Omental fat pad (tissue), 4 donors: ENCODE results near the gene CREG2. TPM values are rescaled to one million over a fixed set of nuclear protein-coding genes. Genes with fewer than 3 reads are reported as not detected.

Source experiments
- ATAC-seq: fragments of 150-250 bp; one replicate; pipeline ENCODE4 v1.9.1; 2016; ENCODE audit warnings: mild to moderate bottlenecking, moderate library complexity; ENCODE audit not compliant: low FRiP score
- DNase-seq: peaks from one replicate; pipeline ENCODE4 v3.0.0-alpha.2; 2019; ENCODE audit warnings: low spot score
- total RNA-seq, 4 donors: library from RNA; depleted of rRNA; stranded (reverse); fragments of >200 nt; gene quantifications; one replicate each; pipeline ENCODE4 v1.1.0, GENCODE V29; 2016
- TF ChIP-seq, protein P1 (sequence below), 3 donors: fragments of 450-650 bp; IDR thresholded peaks; one replicate each; pipeline ENCODE4 v1.5.1; 2016 to 2017; ENCODE audit warnings: antibody characterized with exemption in 3 of 3, mild to moderate bottlenecking in 3 of 3, moderate library complexity in 2 of 3

The CREG2 gene
- under 1 TPM in 1 of 4 donors, not detected in 3; 0.09 TPM for total RNA-seq

DNA sequence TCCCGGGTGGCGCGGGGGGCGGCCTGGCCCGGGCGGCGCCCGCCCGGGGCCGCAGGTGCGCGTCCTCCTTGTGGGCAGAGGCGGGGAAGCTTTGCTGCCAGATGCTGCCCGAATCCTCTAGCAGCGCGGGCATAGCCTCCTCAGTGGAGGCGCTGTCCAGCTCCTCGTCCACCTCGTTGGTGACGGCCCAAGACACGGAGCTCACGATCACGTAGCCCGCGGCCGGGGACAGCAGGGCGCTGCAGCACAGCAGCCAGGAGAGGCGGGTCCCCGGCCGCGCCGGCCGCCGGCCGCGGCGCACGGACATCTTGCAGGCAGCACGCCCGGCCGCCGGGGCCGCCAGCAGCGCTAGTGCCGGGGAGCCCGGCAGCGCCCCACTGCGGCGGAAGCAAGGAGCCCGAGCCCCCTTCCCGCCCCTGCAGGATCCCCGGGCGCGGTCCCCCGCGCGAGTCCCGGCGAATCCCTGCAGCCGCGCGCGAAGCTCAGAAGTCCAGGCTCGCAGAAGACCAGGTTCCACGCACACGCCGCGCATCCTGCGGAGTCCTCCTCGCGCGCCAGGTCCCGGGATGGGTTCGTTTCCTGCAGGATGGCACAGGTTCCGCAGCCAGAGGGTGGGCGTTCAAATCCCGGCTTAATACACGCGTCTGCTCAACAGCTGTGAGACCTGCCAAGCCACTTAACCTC lies at the start of gene CREG2:
TSS of gene CREG2 (minus strand) at position 353 of the 684 bp plus-strand sequence. CDS start at position 307, 46 bp downstream.
- DNase-seq (no peak), ATAC-seq (peak; percentile 75)
- TF ChIP-seq, protein P1, sequence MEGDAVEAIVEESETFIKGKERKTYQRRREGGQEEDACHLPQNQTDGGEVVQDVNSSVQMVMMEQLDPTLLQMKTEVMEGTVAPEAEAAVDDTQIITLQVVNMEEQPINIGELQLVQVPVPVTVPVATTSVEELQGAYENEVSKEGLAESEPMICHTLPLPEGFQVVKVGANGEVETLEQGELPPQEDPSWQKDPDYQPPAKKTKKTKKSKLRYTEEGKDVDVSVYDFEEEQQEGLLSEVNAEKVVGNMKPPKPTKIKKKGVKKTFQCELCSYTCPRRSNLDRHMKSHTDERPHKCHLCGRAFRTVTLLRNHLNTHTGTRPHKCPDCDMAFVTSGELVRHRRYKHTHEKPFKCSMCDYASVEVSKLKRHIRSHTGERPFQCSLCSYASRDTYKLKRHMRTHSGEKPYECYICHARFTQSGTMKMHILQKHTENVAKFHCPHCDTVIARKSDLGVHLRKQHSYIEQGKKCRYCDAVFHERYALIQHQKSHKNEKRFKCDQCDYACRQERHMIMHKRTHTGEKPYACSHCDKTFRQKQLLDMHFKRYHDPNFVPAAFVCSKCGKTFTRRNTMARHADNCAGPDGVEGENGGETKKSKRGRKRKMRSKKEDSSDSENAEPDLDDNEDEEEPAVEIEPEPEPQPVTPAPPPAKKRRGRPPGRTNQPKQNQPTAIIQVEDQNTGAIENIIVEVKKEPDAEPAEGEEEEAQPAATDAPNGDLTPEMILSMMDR (IDR thresholded peaks at IDR 0.05): no peak

- DNase-seq (no peak), ATAC-seq (peak; percentile 35)
- TF ChIP-seq, protein P1 (IDR thresholded peaks at IDR 0.05): no peak
These were observed 47.9 kb upstream of the CREG2 start for GRCh38 chr2:101435001-101435862.

DNA sequence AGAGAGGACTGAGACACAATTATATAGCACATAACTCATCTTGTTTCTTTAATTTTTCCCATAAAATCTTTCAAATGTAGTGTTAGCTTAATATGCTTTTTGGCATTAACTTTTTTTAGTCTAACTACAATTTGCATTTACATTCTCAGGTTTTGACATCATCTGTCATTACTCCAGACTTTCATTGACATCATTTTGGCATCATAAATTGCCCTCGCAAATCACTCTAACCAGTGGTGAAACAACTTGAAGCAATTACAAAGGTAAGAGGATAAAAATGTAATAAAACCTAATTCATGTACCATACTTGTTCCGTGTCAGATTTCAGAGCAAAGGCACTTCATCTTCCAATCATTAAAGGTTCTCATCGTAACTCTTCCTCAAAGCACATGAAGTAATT lies 46.2 kb upstream of the CREG2 start:
- ATAC-seq (no peak), DNase-seq (no peak)
- TF ChIP-seq, protein P1 (IDR thresholded peaks at IDR 0.05): no peak

- TF ChIP-seq, protein P1 (IDR thresholded peaks at IDR 0.05): no peak
- DNase-seq (no peak), ATAC-seq (no peak)
These were observed 45.3 kb upstream of the CREG2 start for GRCh38 chr2:101432411-101433181.

DNA sequence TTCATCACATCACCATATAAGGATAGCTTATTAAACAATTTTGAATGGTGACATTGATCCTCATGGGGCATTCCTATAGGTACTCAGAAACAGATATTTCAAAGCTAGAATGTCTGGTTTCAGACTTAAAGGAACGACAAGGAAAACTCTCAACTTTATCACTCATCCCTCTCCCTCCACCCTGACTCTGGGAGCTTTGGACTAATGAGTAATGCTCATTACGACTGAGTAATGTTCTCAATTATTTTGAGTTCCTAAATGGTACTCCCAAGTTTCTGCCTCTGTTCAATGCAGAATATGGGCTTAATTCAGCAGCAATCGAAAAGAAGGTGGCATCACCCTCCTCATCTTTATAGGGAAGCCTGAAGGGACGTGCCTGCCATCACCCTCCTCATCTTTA lies 44.2 kb upstream of the CREG2 start:
- ATAC-seq (no peak), DNase-seq (no peak)
- TF ChIP-seq, protein P1 (IDR thresholded peaks at IDR 0.05): no peak

DNA sequence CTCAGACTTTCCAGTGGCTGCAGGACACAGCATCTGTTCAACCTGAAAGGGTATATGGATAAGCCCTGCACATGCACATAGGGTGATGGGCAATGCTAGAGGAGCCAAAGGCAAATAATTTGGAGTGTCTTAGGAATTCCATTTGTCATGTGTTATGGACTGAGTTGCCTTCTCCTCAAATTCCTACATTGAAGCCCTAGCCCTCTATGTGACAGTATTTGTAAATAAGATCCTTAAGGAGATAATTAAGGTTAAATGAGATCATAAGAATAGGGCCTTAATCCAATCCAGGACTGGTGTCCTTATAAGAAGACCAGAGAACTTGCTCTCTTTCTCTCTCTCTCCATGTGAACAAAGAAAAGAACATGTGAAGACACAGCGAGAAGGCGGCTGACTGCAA lies 42.9 kb upstream of the CREG2 start:
- TF ChIP-seq, protein P1 (IDR thresholded peaks at IDR 0.05): no peak
- DNase-seq: no peak
- no peak for ATAC-seq
